Prostate gland (tissue), 2 donors: ENCODE data around the gene TSHZ1. TPM values are rescaled to one million over a fixed set of nuclear protein-coding genes. Genes with fewer than 3 reads are reported as not detected.

Experiments used
- DNase-seq: peaks from one replicate; pipeline ENCODE4 v3.0.0-alpha.2; 2019; ENCODE audit warnings: low spot score
- H3K27ac ChIP-seq, 2 donors: fragments of 200-600 bp; sonication (generic); 2 replicates each; pipeline ENCODE4 v1.5.1; 2017 to 2019
- H3K27me3 ChIP-seq: fragments of 200-600 bp; sonication (generic); replicated peaks from 2 replicates; pipeline ENCODE4 v1.5.1; 2019; ENCODE audit not compliant: insufficient read depth
- H3K36me3 ChIP-seq, 2 donors: fragments of 200-600 bp; sonication (generic); 1 replicate in 1 of 2; 2 replicates in 1 of 2; pipeline versions ENCODE4 v1.5.1 to v1.8.1; 2017 to 2019
- H3K4me1 ChIP-seq: fragments of 200-600 bp; sonication (generic); replicated peaks from 2 replicates; pipeline ENCODE4 v1.5.1; 2019
- H3K4me3 ChIP-seq, 2 donors: fragments of 200-600 bp; sonication (generic); 2 replicates each; pipeline ENCODE4 v1.5.1; 2017 to 2019
- H3K9me3 ChIP-seq: fragments of 200-600 bp; sonication (generic); 2 replicates; pipeline ENCODE4 v1.5.1; 2017
- POLR2A ChIP-seq: fragments of 450-650 bp; IDR thresholded peaks from one replicate; pipeline ENCODE4 v1.6.1; 2016; ENCODE audit warnings: antibody characterized with exemption, mild to moderate bottlenecking
- POLR2AphosphoS5 ChIP-seq: sonication (generic); formaldehyde crosslinking; IDR thresholded peaks from one replicate; pipeline ENCODE4 v1.6.1; 2017; ENCODE audit warnings: antibody characterized with exemption
- WGBS: methylation state at CpG from one replicate; pipeline ENCODE4 v1.1.5; 2018; 5-methylcytosine and 5-hydroxymethylcytosine counted together
- intact Hi-C: fragments of 100-400 bp; cut with DNase I; formaldehyde crosslinking; loops from one replicate; pipeline ENCODE4 v1.14.2; 2022
- total RNA-seq, 2 donors: library from RNA; depleted of rRNA; stranded (reverse); fragments of >200 nt; gene quantifications; one replicate each; pipeline ENCODE4 v1.1.0, GENCODE V29; 2016
- TF ChIP-seq, protein P1 (sequence below), 4 experiments: fragments of 200-600 bp in 2 of 4; fragments of 450-650 bp in 2 of 4; sonication (generic) in 2 of 4; IDR thresholded peaks; 1 replicate in 3 of 4; 2 replicates in 1 of 4; pipeline ENCODE4 v1.5.1; 2016 to 2019; ENCODE audit warnings: antibody characterized with exemption in 4 of 4, mild to moderate bottlenecking in 2 of 4, moderate library complexity in 2 of 4

Gene TSHZ1
- total RNA-seq, 2 donors from 2014 or later = 18.2 to 48.6 TPM

GRCh38 chr18:75307530-75307929, 96.9 kb downstream of the TSHZ1 start:
- intact Hi-C loops = no loop called here
- Histone ChIP-seq H3K4me3 (no peak overlapping the region), H3K36me3 (no peaks in the 10 kb centered on the region), H3K27me3 (no peaks in the 10 kb centered on the region), H3K4me1 (no peaks in the 10 kb centered on the region), H3K9me3 (no peaks in the 10 kb centered on the region), H3K27ac (no peak overlapping the region)
- DNase-seq = no peak
- TF ChIP-seq POLR2A = no peak
- 45% methylated on average over 2 of the region's 2 CpGs for WGBS

GRCh38 chr18:75309564-75309963, 99.0 kb downstream of the TSHZ1 start:
- 90% methylated on average over 8 of the region's 8 CpGs for WGBS
- Histone ChIP-seq H3K27ac (no peak overlapping the region), H3K27me3 (no peaks in the 10 kb centered on the region), H3K4me3 (no peak overlapping the region), H3K36me3 (no peaks in the 10 kb centered on the region), H3K9me3 (no peaks in the 10 kb centered on the region), H3K4me1 (no peaks in the 10 kb centered on the region)
- DNase-seq = no peak
- TF ChIP-seq, protein P1, sequence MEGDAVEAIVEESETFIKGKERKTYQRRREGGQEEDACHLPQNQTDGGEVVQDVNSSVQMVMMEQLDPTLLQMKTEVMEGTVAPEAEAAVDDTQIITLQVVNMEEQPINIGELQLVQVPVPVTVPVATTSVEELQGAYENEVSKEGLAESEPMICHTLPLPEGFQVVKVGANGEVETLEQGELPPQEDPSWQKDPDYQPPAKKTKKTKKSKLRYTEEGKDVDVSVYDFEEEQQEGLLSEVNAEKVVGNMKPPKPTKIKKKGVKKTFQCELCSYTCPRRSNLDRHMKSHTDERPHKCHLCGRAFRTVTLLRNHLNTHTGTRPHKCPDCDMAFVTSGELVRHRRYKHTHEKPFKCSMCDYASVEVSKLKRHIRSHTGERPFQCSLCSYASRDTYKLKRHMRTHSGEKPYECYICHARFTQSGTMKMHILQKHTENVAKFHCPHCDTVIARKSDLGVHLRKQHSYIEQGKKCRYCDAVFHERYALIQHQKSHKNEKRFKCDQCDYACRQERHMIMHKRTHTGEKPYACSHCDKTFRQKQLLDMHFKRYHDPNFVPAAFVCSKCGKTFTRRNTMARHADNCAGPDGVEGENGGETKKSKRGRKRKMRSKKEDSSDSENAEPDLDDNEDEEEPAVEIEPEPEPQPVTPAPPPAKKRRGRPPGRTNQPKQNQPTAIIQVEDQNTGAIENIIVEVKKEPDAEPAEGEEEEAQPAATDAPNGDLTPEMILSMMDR (IDR thresholded peaks at IDR 0.05) = no peak
- TF ChIP-seq POLR2AphosphoS5 (no peak), POLR2A (no peak)
- intact Hi-C loops = no loop called here

DNA sequence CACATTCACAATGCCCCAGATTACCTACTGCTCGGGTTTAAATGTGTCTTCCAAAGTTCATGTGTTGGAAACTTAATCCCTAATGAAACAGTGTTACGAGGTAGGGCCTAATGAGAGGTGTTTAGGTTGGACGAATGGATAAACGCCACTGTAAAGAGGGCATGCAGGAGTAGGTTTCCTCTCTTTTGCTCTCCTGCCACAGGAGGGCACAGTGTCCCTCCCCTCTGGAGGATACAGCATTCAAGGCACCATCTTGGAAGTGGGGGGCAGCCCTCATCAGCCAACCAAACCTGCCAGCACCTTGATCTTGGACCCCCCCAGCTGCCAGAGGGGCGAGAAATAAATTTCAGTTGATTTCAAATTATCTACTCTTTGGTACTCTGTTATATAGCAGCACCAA, 103.5 kb downstream of the TSHZ1 start:
- H3K27ac ChIP-seq = no peak overlapping the region
- TF ChIP-seq POLR2AphosphoS5 (no peak), POLR2A (no peak)
- TF ChIP-seq, protein P1 (IDR thresholded peaks at IDR 0.05) = no peak
- WGBS = 76% methylated on average over 5 of the region's 5 CpGs
- no peaks in the 10 kb centered on the region for H3K4me1 ChIP-seq
- no peaks in the 10 kb centered on the region for H3K27me3 ChIP-seq
- H3K4me3 ChIP-seq = no peak overlapping the region
- DNase-seq = no peak
- intact Hi-C loops = no loop called here
- H3K9me3 ChIP-seq = no peaks in the 10 kb centered on the region
- no peaks in the 10 kb centered on the region for H3K36me3 ChIP-seq

DNA sequence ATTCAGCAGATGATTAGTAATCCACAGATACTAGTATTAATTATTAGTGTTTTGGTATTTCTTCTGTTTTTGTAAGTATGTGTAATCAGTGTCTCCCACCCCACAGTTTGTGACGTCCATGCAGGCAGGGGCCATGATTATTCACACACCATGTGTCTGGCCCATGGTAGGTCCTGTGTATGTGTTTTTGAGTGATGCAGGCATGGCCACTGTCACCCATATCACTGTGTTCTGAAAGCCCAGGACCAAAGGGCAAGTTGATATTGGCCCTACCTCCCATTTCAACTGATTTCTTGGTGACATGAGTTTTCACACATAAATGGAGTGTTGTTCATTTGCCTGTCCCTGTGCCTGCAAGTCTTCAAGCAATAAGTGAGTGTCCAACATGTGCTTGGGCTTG, 104.0 kb downstream of the TSHZ1 start:
- H3K4me3 ChIP-seq = no peak overlapping the region
- DNase-seq = no peak
- H3K4me1 ChIP-seq = no peaks in the 10 kb centered on the region
- intact Hi-C loops = no loop called here
- no peaks in the 10 kb centered on the region for H3K9me3 ChIP-seq
- no peak overlapping the region for H3K27ac ChIP-seq
- 93% methylated on average over 1 of the region's 1 CpG for WGBS
- no peaks in the 10 kb centered on the region for H3K36me3 ChIP-seq
- no peak for TF ChIP-seq POLR2AphosphoS5
- no peak for TF ChIP-seq POLR2A
- TF ChIP-seq, protein P1 (IDR thresholded peaks at IDR 0.05) = no peak
- no peaks in the 10 kb centered on the region for H3K27me3 ChIP-seq

GRCh38 chr18:75316223-75316622, 105.6 kb downstream of the TSHZ1 start:
- 94% methylated on average over 9 of the region's 10 CpGs for WGBS
- intact Hi-C loops = no loop called here
- no peaks in the 10 kb centered on the region for H3K36me3 ChIP-seq

More at GRCh38 chr18:75316223-75316622, 105.6 kb downstream of the TSHZ1 start:
- H3K27me3 ChIP-seq = no peaks in the 10 kb centered on the region
- H3K27ac ChIP-seq = no peak overlapping the region
- no peak overlapping the region for H3K4me3 ChIP-seq
- no peaks in the 10 kb centered on the region for H3K9me3 ChIP-seq
- DNase-seq = no peak
- no peaks in the 10 kb centered on the region for H3K4me1 ChIP-seq
- TF ChIP-seq POLR2AphosphoS5 (no peak), POLR2A (no peak)
- TF ChIP-seq, protein P1 (IDR thresholded peaks at IDR 0.05) = no peak
